ENCODE measurements around the gene ABHD2. TPM values are rescaled to one million over a fixed set of nuclear protein-coding genes. Genes with fewer than 3 reads are reported as not detected.

ABHD2 gene
- total and polyA plus RNA-seq, 2 donors (not counting 3 experiments of a cell fraction or from before 2014, with no cell fraction given), result 14.0 to 62.2 TPM

DNA sequence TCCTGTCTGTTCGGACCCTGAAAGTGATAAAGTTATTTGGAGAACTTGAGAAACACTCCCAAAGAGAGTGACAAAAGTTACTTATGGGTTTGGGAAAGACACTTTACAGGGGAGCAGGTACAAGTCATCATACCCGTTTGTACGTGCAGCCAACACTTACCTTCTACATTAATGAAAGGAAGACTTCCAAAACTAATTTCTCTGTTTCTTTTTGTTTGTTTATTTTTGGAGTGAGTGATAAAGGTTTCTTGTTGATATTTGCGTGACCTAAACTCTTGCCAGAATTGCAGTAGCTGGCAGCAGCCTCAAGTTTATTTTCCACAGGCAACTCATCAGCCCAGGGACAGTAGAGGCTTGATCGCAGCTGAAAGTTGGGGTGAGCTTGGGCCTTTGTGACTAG is 8.4 kb downstream of the ABHD2 start:
- H3K27ac ChIP-seq (ENCODE audit: insufficient read depth, low read depth, low read length), result no peak overlapping the region
- FAIRE-seq, result no peak
- no peaks in the 10 kb centered on the region for H3K36me3 ChIP-seq (ENCODE audit: control insufficient read depth in 2 of 2, extremely low read depth in 1 of 2, insufficient read depth in 2 of 2, low read length in 2 of 2)
- peaks cover 31% of the 10 kb centered on the region for H3K79me2 ChIP-seq (ENCODE audit: control insufficient read depth, insufficient read depth, low read length)
- intact Hi-C loops (cut with micrococcal nuclease) (no loop called here), dilution Hi-C loops (cut with MboI; ENCODE audit: extremely low pct_ligation_motif_present, low sequenced_read_pairs) (no loop called here)
- no peaks in the 10 kb centered on the region for H4K20me1 ChIP-seq (replicated peaks; ENCODE audit: control insufficient read depth, extremely low read depth, insufficient read depth, low read length)
- DNase-seq (ENCODE audit: low read depth, low spot score), result no peak
- POLR2A ChIA-PET, result no interaction called here
- BruUV-seq (replicated peaks), result no TSS peak
- H2AFZ ChIP-seq (ENCODE audit: low read depth, low read length), result no peak overlapping the region
- no peak for TF ChIP-seq FOS (IDR thresholded peaks at IDR 0.05; ENCODE audit: borderline replicate concordance, insufficient read depth, low read length)
- no peak for TF ChIP-seq MYC (IDR thresholded peaks at IDR 0.05; ENCODE audit: low read depth, low read length)
- no peak for TF ChIP-seq POLR2A (IDR thresholded peaks at IDR 0.05; ENCODE audit: low read depth, low read length)
- no peak for TF ChIP-seq EZH2 (IDR thresholded peaks at IDR 0.05; ENCODE audit: borderline replicate concordance, low read depth, low read length, severe bottlenecking)
- TF ChIP-seq POLR2AphosphoS5 (IDR thresholded peaks at IDR 0.05; ENCODE audit: insufficient read depth, low read depth, low read length), result no peak
- TF ChIP-seq, protein P1, sequence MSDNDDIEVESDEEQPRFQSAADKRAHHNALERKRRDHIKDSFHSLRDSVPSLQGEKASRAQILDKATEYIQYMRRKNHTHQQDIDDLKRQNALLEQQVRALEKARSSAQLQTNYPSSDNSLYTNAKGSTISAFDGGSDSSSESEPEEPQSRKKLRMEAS (IDR thresholded peaks at IDR 0.05; ENCODE audit: insufficient read depth, insufficient read length), result no peak
- TF ChIP-seq, protein P2, sequence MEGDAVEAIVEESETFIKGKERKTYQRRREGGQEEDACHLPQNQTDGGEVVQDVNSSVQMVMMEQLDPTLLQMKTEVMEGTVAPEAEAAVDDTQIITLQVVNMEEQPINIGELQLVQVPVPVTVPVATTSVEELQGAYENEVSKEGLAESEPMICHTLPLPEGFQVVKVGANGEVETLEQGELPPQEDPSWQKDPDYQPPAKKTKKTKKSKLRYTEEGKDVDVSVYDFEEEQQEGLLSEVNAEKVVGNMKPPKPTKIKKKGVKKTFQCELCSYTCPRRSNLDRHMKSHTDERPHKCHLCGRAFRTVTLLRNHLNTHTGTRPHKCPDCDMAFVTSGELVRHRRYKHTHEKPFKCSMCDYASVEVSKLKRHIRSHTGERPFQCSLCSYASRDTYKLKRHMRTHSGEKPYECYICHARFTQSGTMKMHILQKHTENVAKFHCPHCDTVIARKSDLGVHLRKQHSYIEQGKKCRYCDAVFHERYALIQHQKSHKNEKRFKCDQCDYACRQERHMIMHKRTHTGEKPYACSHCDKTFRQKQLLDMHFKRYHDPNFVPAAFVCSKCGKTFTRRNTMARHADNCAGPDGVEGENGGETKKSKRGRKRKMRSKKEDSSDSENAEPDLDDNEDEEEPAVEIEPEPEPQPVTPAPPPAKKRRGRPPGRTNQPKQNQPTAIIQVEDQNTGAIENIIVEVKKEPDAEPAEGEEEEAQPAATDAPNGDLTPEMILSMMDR (IDR thresholded peaks at IDR 0.05; ENCODE audit: extremely low read depth in 1 of 2, insufficient read depth in 1 of 2, low read depth in 1 of 2, low read length in 2 of 2), result no peak
- no peak for TF ChIP-seq GATA2 (IDR thresholded peaks at IDR 0.05; ENCODE audit: insufficient read depth, insufficient read length, low read depth, low read length)
- TF ChIP-seq JUN (IDR thresholded peaks at IDR 0.05; ENCODE audit: borderline replicate concordance, insufficient read depth, insufficient read length, low read depth), result no peak
- H3K9me3 ChIP-seq (replicated peaks; ENCODE audit: control insufficient read depth, insufficient read depth, low read length), result no peaks in the 10 kb centered on the region
- no peaks in the 10 kb centered on the region for H3K9me1 ChIP-seq (replicated peaks; ENCODE audit: control insufficient read depth, extremely low read depth, insufficient read depth, low read length)
- no peaks in the 10 kb centered on the region for H3K27me3 ChIP-seq (ENCODE audit: control insufficient read depth in 2 of 2, insufficient read depth in 2 of 2, low read length in 2 of 2)
- no peak overlapping the region for H3K4me2 ChIP-seq (ENCODE audit: insufficient read depth, low read length)
- peaks cover 13% of the 10 kb centered on the region for H3K4me1 ChIP-seq (ENCODE audit: control insufficient read depth, extremely low read depth, insufficient read depth, low read length)
- CTCF ChIA-PET, result interaction anchor here (1.0 to 4.2 kb wide), 5 partner anchors 10 to 81 kb away, joined by 3 to 20 read pairs (median 5); partner anchors contain the start of gene ABHD2
- no peak overlapping the region for H3K4me3 ChIP-seq (replicated peaks in 1 of 3; ENCODE audit: insufficient read depth in 1 of 3, low read depth in 1 of 3, low read length in 3 of 3)
- H3K9ac ChIP-seq (replicated peaks; ENCODE audit: extremely low read depth, insufficient read depth, low read length), result no peak overlapping the region

Data from endothelial cell of umbilical vein (primary cell).